ENCODE results near the gene PVALEF.

DNA sequence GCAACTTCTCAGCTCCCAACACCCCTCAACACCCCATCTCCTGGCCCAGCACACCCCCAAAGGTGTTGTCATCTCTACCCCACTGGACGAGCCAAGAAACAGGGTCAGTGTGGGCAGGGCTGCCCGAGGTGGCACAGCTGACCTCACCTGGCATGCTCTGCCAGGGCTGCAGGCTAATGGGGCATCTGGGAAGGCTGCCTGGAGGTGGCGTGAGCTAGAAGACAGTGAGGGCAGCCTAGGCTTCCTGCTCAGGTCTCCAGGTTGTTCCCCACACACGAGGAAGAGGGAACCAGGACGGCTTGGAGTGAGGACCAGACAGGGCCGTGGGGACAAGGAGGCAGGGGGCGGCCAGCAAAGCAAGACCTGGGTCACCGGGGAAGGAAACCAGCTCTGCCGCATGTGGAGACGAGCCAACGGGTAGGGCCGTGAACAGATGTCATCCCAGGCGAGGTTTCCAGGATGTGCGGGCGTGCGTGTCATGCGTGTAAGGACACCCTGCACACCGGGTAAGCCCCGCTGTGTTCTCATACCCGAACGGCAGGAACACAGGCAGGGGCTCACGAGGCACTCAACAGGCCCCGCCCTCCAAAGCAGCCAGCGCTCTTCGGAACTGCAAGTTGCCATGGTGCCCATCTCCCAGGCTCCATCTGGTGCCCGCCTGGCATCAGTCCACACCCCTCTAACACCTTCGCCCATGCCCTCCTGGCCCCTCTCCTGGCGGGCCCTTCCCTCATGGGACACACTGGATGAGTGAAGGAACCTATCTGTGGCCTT, 29.6 kb upstream of the PVALEF start:
- TF ChIP-seq, protein P1, sequence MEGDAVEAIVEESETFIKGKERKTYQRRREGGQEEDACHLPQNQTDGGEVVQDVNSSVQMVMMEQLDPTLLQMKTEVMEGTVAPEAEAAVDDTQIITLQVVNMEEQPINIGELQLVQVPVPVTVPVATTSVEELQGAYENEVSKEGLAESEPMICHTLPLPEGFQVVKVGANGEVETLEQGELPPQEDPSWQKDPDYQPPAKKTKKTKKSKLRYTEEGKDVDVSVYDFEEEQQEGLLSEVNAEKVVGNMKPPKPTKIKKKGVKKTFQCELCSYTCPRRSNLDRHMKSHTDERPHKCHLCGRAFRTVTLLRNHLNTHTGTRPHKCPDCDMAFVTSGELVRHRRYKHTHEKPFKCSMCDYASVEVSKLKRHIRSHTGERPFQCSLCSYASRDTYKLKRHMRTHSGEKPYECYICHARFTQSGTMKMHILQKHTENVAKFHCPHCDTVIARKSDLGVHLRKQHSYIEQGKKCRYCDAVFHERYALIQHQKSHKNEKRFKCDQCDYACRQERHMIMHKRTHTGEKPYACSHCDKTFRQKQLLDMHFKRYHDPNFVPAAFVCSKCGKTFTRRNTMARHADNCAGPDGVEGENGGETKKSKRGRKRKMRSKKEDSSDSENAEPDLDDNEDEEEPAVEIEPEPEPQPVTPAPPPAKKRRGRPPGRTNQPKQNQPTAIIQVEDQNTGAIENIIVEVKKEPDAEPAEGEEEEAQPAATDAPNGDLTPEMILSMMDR (IDR thresholded peaks at IDR 0.05): no peak
- no peak for TF ChIP-seq POLR2AphosphoS5 (IDR thresholded peaks at IDR 0.05; ENCODE audit: insufficient read depth in 1 of 2, low read depth in 1 of 2)
- TF ChIP-seq POLR2A (IDR thresholded peaks at IDR 0.05): no peak
